ENCODE results near the gene MEI4. TPM values are rescaled to one million over a fixed set of nuclear protein-coding genes. Genes with fewer than 3 reads are reported as not detected.
A peak's percentile ranks its signal among the peaks of the same experiment; 100 is the strongest.

Gene MEI4
- total and polyA plus RNA-seq, 2 of the 4 experiments (the other 2 are of a cell fraction): not detected

DNA sequence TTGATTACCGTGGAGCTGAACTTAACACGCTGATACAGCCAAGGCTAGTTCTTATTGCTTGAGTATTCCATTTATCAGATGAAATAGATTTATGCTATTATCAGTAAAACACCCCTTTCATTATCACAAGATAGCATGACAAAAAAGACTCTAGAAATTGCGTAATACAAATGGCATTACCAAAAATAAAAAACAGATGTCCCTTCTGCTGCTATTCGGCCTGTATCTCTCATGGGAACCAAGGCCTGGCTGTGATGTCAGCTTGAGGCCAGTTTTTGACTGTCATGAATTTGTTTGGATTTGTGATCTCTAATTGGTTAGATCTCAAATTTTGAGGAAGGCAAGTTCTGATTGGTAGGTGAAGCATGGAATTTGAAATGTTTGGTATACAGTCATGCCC lies 25.2 kb downstream of the MEI4 start:
- Histone ChIP-seq H3K4me2 (ENCODE audit: low read depth, low read length) (no peak overlapping the region), H2BK5ac (ENCODE audit: low read depth, low read length, poor library complexity, severe bottlenecking) (no peak overlapping the region), H3K4me1 (ENCODE audit: control insufficient read depth, insufficient read depth, low read length) (no peaks in the 10 kb centered on the region), H3K4me3 (ENCODE audit: insufficient read depth, low read depth, low read length) (no peak overlapping the region), H2BK20ac (ENCODE audit: low read depth, low read length) (no peak overlapping the region), H3K9me3 (ENCODE audit: control insufficient read depth, insufficient read depth, low read length) (no peaks in the 10 kb centered on the region), H4K5ac (ENCODE audit: low read depth, low read length) (no peak overlapping the region), H2BK15ac (ENCODE audit: low read depth, low read length) (no peak overlapping the region), H4K91ac (ENCODE audit: insufficient read depth, low read depth, low read length) (no peak overlapping the region), H2AFZ (replicated peaks; ENCODE audit: low read length, poor library complexity) (no peak overlapping the region), H3K9ac (ENCODE audit: low read depth, low read length) (no peak overlapping the region), H3K27me3 (ENCODE audit: control insufficient read depth, insufficient read depth, low read length) (no peaks in the 10 kb centered on the region), H3K79me1 (ENCODE audit: low read depth in 1 of 2, low read length in 2 of 2) (no peaks in the 10 kb centered on the region), H3K36me3 (ENCODE audit: control insufficient read depth, insufficient read depth, low read length) (no peaks in the 10 kb centered on the region), H2AK9ac (replicated peaks; ENCODE audit: low read depth, low read length, poor library complexity) (no peak overlapping the region), H4K8ac (ENCODE audit: low read depth in 2 of 2, low read length in 2 of 2) (no peak overlapping the region), H3K27ac (ENCODE audit: insufficient read depth, low read length) (no peak overlapping the region), H3K18ac (ENCODE audit: low read depth, low read length) (no peak overlapping the region), H3K23ac (ENCODE audit: low read depth, low read length) (no peak overlapping the region), H3K56ac (ENCODE audit: extremely low read depth, insufficient read depth, low read length) (no peak overlapping the region), H3K14ac (replicated peaks; ENCODE audit: low read depth, low read length) (no peak overlapping the region), H2BK120ac (ENCODE audit: low read depth, low read length) (no peak overlapping the region), H3K9me1 (ENCODE audit: insufficient read depth, low read length) (no peaks in the 10 kb centered on the region), H2AK5ac (ENCODE audit: low read depth, low read length) (no peak overlapping the region), H3K4ac (ENCODE audit: low read depth, low read length) (no peak overlapping the region), H4K20me1 (ENCODE audit: insufficient read depth, low read length) (no peaks in the 10 kb centered on the region)
- ChIA-PET CTCF (no interaction called here), POLR2A (ENCODE audit: unreplicated experiment) (no interaction called here)
- in situ Hi-C loops (cut with MboI; ENCODE audit: low sequenced_read_pairs) (no loop called here), dilution Hi-C loops (cut with HindIII; ENCODE audit: low sequenced_read_pairs, unreplicated experiment) (no loop called here), intact Hi-C loops (cut with micrococcal nuclease) (no loop called here)
- WGBS, 2 experiments (ENCODE audit: extremely low coverage in 2 of 2, insufficient read length in 1 of 2): no CpG with 5 or more reads among the region's 4 CpGs
- TF ChIP-seq MAFK (IDR thresholded peaks at IDR 0.05; ENCODE audit: low read depth, low read length): no peak
- peak; percentile 74 for TF ChIP-seq CEBPB (IDR thresholded peaks at IDR 0.05; ENCODE audit: low read depth, low read length)
- DNase-seq: no peak
- BruUV-seq (replicated peaks): no TSS peak
- ATAC-seq (ENCODE audit: low read depth): no peak
